HEK293 (cell line): ENCODE measurements around the gene ITPKB.

Experiments
- CTCF ChIA-PET: fragments of 350-600 bp; formaldehyde crosslinking; extraction: SDS; loops from one replicate; lab custom pipeline; 2021; ENCODE audit warnings: antibody characterized with exemption; lab: Yijun Ruan, JAX
- POLR2A ChIA-PET: fragments of 300-600 bp; formaldehyde crosslinking; extraction: SDS; loops from one replicate; lab custom pipeline; 2020; ENCODE audit warnings: antibody characterized with exemption, inconsistent platforms; lab: Yijun Ruan, JAX
- H3K27ac ChIP-seq: fragments of 200-500 bp; sonication (Bioruptor generic); 2 replicates; pipeline ENCODE4 v1.5.1; 2014; ENCODE audit warnings: low read depth, low read length, control low read depth, inconsistent platforms; ENCODE audit errors: extremely low read depth
- H3K36me3 ChIP-seq, 2 experiments: fragments of 200-500 bp in 1 of 2; sonication (Bioruptor generic) in 1 of 2; 1 replicate in 1 of 2; 2 replicates in 1 of 2; pipeline ENCODE4 v1.5.1; 2014 to 2017; ENCODE audit warnings: inconsistent platforms in 2 of 2, low read length in 2 of 2; ENCODE audit not compliant: control insufficient read depth in 2 of 2, insufficient read depth in 1 of 2
- H3K4me1 ChIP-seq: fragments of 200-500 bp; sonication (Bioruptor generic); 2 replicates; pipeline ENCODE4 v1.5.1; 2014; ENCODE audit warnings: mild to moderate bottlenecking, low read length, inconsistent platforms; ENCODE audit not compliant: control insufficient read depth, insufficient read depth
- H3K4me3 ChIP-seq: 2 replicates; pipeline ENCODE4 v1.5.1; 2011; ENCODE audit warnings: low read depth, mild to moderate bottlenecking, control low read depth, low read length, moderate library complexity
- H3K9me3 ChIP-seq: fragments of 200-500 bp; sonication (Bioruptor generic); 2 replicates; pipeline ENCODE4 v1.5.1; 2014; ENCODE audit warnings: low read depth, low read length, inconsistent platforms; ENCODE audit not compliant: control insufficient read depth, insufficient read depth
- KLF1 ChIP-seq: fragments of 450-650 bp; formaldehyde crosslinking; IDR thresholded peaks from 2 replicates; pipeline ENCODE4 v1.5.1; 2016; ENCODE audit warnings: missing biosample characterization, missing genetic modification characterization
- SCRT2 ChIP-seq: fragments of 450-650 bp; formaldehyde crosslinking; IDR thresholded peaks from 2 replicates; pipeline ENCODE4 v1.5.1; 2016; ENCODE audit warnings: missing biosample characterization, missing genetic modification characterization
- SP2 ChIP-seq: fragments of 450-650 bp; formaldehyde crosslinking; IDR thresholded peaks from 2 replicates; pipeline ENCODE4 v1.5.1; 2016; ENCODE audit warnings: missing biosample characterization, missing genetic modification characterization
- ZFHX2 ChIP-seq: fragments of 450-650 bp; formaldehyde crosslinking; conservative IDR thresholded peaks from 2 replicates; pipeline ENCODE4 v1.5.1; 2016; ENCODE audit warnings: missing biosample characterization, missing genetic modification characterization
- ZNF24 ChIP-seq: fragments of 450-650 bp; formaldehyde crosslinking; IDR thresholded peaks from 2 replicates; pipeline ENCODE4 v1.5.1; 2016; ENCODE audit warnings: missing biosample characterization, missing genetic modification characterization
- ZNF311 ChIP-seq: fragments of 450-650 bp; formaldehyde crosslinking; IDR thresholded peaks from 2 replicates; pipeline ENCODE4 v1.5.1; 2017; ENCODE audit warnings: missing biosample characterization, missing genetic modification characterization, borderline replicate concordance
- ZNF513 ChIP-seq: fragments of 450-650 bp; IDR thresholded peaks from 2 replicates; pipeline ENCODE4 v1.5.1; 2018; ENCODE audit warnings: missing biosample characterization, missing genetic modification characterization
- ZNF76 ChIP-seq: fragments of 450-650 bp; formaldehyde crosslinking; IDR thresholded peaks from 2 replicates; pipeline ENCODE4; 2016; ENCODE audit warnings: low read depth, missing biosample characterization, missing genetic modification characterization, borderline replicate concordance
- ZSCAN23 ChIP-seq: fragments of 450-650 bp; formaldehyde crosslinking; IDR thresholded peaks from 2 replicates; pipeline ENCODE4 v1.5.1; 2016; ENCODE audit warnings: missing biosample characterization, missing genetic modification characterization
- TF ChIP-seq, protein P1 (sequence below): fragments of 450-650 bp; formaldehyde crosslinking; IDR thresholded peaks from 2 replicates; pipeline ENCODE4 v1.5.1; 2016; ENCODE audit warnings: missing biosample characterization, missing genetic modification characterization
- TF ChIP-seq, protein P2 (sequence below): fragments of 450-650 bp; formaldehyde crosslinking; IDR thresholded peaks from 2 replicates; pipeline ENCODE4 v1.5.1; 2016; ENCODE audit warnings: missing biosample characterization, missing genetic modification characterization
- TF ChIP-seq, protein P3 (sequence below): fragments of 450-650 bp; formaldehyde crosslinking; IDR thresholded peaks from 2 replicates; pipeline ENCODE4 v1.5.1; 2016; ENCODE audit warnings: missing biosample characterization, missing genetic modification characterization

ITPKB gene

GRCh38 chr1:226709953-226710352 is 29.1 kb downstream of the ITPKB start:
- CTCF ChIA-PET: interaction anchor here (0.6 to 2.3 kb wide), 5 partner anchors 26 to 622 kb away, joined by 3 to 7 read pairs (median 3); partner anchors contain the start of gene ITPKB
- Histone ChIP-seq H3K4me1 (peaks cover 15% of the 10 kb centered on the region), H3K9me3 (no peaks in the 10 kb centered on the region), H3K36me3 (no peaks in the 10 kb centered on the region), H3K4me3 (no peak overlapping the region), H3K27ac (no peak overlapping the region)
- POLR2A ChIA-PET: interaction anchor here (1.1 kb wide), 1 partner anchor 8 kb away, joined by 3 read pairs; no protein-coding TSS in a partner anchor
- peak; percentile 58 for TF ChIP-seq SCRT2
- TF ChIP-seq ZNF76 (tag by site-specific recombination): no peak

- Histone ChIP-seq H3K27ac (no peak overlapping the region), H3K36me3 (no peaks in the 10 kb centered on the region), H3K4me3 (no peak overlapping the region), H3K9me3 (no peaks in the 10 kb centered on the region), H3K4me1 (peaks cover 15% of the 10 kb centered on the region)
- CTCF ChIA-PET: interaction anchor here (0.6 to 1.3 kb wide), 3 partner anchors 13 to 623 kb away, joined by 3 read pairs; no protein-coding TSS in a partner anchor
- POLR2A ChIA-PET: interaction anchor here (1.1 kb wide), 1 partner anchor 9 kb away, joined by 3 read pairs; no protein-coding TSS in a partner anchor
- TF ChIP-seq ZNF24 (tag by site-specific recombination) (no peak), ZNF513 (tag by site-specific recombination) (no peak), KLF1 (tag by site-specific recombination) (no peak), ZSCAN23 (no peak), ZFHX2 (tag by site-specific recombination) (peak; percentile 30; the same call in 1 of the 2 replicates), ZNF311 (tag by site-specific recombination) (no peak), SP2 (no peak)
- TF ChIP-seq, protein P1, sequence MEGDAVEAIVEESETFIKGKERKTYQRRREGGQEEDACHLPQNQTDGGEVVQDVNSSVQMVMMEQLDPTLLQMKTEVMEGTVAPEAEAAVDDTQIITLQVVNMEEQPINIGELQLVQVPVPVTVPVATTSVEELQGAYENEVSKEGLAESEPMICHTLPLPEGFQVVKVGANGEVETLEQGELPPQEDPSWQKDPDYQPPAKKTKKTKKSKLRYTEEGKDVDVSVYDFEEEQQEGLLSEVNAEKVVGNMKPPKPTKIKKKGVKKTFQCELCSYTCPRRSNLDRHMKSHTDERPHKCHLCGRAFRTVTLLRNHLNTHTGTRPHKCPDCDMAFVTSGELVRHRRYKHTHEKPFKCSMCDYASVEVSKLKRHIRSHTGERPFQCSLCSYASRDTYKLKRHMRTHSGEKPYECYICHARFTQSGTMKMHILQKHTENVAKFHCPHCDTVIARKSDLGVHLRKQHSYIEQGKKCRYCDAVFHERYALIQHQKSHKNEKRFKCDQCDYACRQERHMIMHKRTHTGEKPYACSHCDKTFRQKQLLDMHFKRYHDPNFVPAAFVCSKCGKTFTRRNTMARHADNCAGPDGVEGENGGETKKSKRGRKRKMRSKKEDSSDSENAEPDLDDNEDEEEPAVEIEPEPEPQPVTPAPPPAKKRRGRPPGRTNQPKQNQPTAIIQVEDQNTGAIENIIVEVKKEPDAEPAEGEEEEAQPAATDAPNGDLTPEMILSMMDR (tag by site-specific recombination): 0 out of 2 replicates have a peak, but pooled peaks have one; percentile 22
- TF ChIP-seq, protein P2, sequence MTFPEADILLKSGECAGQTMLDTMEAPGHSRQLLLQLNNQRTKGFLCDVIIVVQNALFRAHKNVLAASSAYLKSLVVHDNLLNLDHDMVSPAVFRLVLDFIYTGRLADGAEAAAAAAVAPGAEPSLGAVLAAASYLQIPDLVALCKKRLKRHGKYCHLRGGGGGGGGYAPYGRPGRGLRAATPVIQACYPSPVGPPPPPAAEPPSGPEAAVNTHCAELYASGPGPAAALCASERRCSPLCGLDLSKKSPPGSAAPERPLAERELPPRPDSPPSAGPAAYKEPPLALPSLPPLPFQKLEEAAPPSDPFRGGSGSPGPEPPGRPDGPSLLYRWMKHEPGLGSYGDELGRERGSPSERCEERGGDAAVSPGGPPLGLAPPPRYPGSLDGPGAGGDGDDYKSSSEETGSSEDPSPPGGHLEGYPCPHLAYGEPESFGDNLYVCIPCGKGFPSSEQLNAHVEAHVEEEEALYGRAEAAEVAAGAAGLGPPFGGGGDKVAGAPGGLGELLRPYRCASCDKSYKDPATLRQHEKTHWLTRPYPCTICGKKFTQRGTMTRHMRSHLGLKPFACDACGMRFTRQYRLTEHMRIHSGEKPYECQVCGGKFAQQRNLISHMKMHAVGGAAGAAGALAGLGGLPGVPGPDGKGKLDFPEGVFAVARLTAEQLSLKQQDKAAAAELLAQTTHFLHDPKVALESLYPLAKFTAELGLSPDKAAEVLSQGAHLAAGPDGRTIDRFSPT (tag by site-specific recombination): no peak
- TF ChIP-seq, protein P3, sequence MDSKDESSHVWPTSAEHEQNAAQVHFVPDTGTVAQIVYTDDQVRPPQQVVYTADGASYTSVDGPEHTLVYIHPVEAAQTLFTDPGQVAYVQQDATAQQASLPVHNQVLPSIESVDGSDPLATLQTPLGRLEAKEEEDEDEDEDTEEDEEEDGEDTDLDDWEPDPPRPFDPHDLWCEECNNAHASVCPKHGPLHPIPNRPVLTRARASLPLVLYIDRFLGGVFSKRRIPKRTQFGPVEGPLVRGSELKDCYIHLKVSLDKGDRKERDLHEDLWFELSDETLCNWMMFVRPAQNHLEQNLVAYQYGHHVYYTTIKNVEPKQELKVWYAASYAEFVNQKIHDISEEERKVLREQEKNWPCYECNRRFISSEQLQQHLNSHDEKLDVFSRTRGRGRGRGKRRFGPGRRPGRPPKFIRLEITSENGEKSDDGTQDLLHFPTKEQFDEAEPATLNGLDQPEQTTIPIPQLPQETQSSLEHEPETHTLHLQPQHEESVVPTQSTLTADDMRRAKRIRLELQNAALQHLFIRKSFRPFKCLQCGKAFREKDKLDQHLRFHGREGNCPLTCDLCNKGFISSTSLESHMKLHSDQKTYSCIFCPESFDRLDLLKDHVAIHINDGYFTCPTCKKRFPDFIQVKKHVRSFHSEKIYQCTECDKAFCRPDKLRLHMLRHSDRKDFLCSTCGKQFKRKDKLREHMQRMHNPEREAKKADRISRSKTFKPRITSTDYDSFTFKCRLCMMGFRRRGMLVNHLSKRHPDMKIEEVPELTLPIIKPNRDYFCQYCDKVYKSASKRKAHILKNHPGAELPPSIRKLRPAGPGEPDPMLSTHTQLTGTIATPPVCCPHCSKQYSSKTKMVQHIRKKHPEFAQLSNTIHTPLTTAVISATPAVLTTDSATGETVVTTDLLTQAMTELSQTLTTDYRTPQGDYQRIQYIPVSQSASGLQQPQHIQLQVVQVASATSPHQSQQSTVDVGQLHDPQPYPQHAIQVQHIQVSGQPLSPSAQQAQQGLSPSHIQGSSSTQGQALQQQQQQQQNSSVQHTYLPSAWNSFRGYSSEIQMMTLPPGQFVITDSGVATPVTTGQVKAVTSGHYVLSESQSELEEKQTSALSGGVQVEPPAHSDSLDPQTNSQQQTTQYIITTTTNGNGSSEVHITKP (tag by site-specific recombination): peak; percentile 50; the same call in 1 of the 2 replicates
These were observed 30.1 kb downstream of the ITPKB start for GRCh38 chr1:226708967-226709396.
